H9 (cell line): ENCODE results near the gene UBL5. TPM values are rescaled to one million over a fixed set of nuclear protein-coding genes. Genes with fewer than 3 reads are reported as not detected.

ENCODE experiments used
- DNase-seq: peaks from one replicate; pipeline ENCODE4 v3.0.0-alpha.2; 2017
- H2AFZ ChIP-seq: one replicate; pipeline ENCODE4 v1.6.1; 2013; ENCODE audit warnings: mild to moderate bottlenecking, low read length, control low read depth, moderate library complexity
- H2AK5ac ChIP-seq: 2 replicates; pipeline ENCODE4 v1.6.1; 2013; ENCODE audit warnings: low read length, control low read depth, mixed read lengths; ENCODE audit not compliant: insufficient read length
- H2BK120ac ChIP-seq: one replicate; pipeline ENCODE4 v1.6.1; 2013; ENCODE audit warnings: low read depth, mild to moderate bottlenecking, low read length, control low read depth, inconsistent platforms; ENCODE audit not compliant: poor library complexity, severe bottlenecking
- H2BK12ac ChIP-seq: 2 replicates; pipeline ENCODE4 v1.6.1; 2013; ENCODE audit warnings: low read length, control low read depth, mixed read lengths, low read depth; ENCODE audit not compliant: insufficient read length
- H2BK15ac ChIP-seq: 2 replicates; pipeline ENCODE4 v1.6.1; 2013; ENCODE audit warnings: low read depth, low read length, control low read depth
- H2BK20ac ChIP-seq: one replicate; pipeline ENCODE4 v1.6.1; 2013; ENCODE audit warnings: low read depth, mild to moderate bottlenecking, low read length, control low read depth, inconsistent platforms; ENCODE audit not compliant: poor library complexity, severe bottlenecking
- H2BK5ac ChIP-seq: 2 replicates; pipeline ENCODE4 v1.6.1; 2013; ENCODE audit warnings: low read length, control low read depth, mixed read lengths; ENCODE audit not compliant: insufficient read length
- H3K14ac ChIP-seq: 2 replicates; pipeline ENCODE4 v1.6.1; 2013; ENCODE audit warnings: low read length, control low read depth; ENCODE audit not compliant: insufficient read depth
- H3K18ac ChIP-seq: 2 replicates; pipeline ENCODE4 v1.6.1; 2013; ENCODE audit warnings: low read depth, mild to moderate bottlenecking, mixed read lengths, low read length, control low read depth; ENCODE audit not compliant: insufficient read length
- H3K23ac ChIP-seq: 2 replicates; pipeline ENCODE4 v1.6.1; 2013; ENCODE audit warnings: low read length, control low read depth, mixed read lengths, low read depth; ENCODE audit not compliant: insufficient read length
- H3K23me2 ChIP-seq: 2 replicates; pipeline ENCODE4 v1.6.1; 2013; ENCODE audit warnings: low read depth, mild to moderate bottlenecking, mixed read lengths, low read length, control low read depth; ENCODE audit not compliant: insufficient read length, poor library complexity, severe bottlenecking
- H3K27ac ChIP-seq: 2 replicates; pipeline ENCODE4 v1.5.1; 2013; ENCODE audit warnings: low read length, control low read depth, mixed read lengths, low read depth; ENCODE audit not compliant: insufficient read length
- H3K27me3 ChIP-seq: 2 replicates; pipeline ENCODE4 v1.6.1; 2013; ENCODE audit warnings: low read length, control low read depth, inconsistent platforms; ENCODE audit not compliant: insufficient read depth
- H3K4ac ChIP-seq: 2 replicates; pipeline ENCODE4 v1.6.1; 2013; ENCODE audit warnings: low read depth, mild to moderate bottlenecking, control low read depth, inconsistent platforms, low read length, moderate library complexity
- H3K4me1 ChIP-seq: 2 replicates; pipeline ENCODE4 v1.6.1; 2013; ENCODE audit warnings: low read length, control low read depth, inconsistent platforms; ENCODE audit not compliant: insufficient read depth
- H3K4me2 ChIP-seq: 2 replicates; pipeline ENCODE4 v1.6.1; 2013; ENCODE audit warnings: low read length, control low read depth, mixed read lengths; ENCODE audit not compliant: insufficient read length, insufficient read depth
- H3K56ac ChIP-seq: 2 replicates; pipeline ENCODE4 v1.6.1; 2013; ENCODE audit warnings: low read depth, mild to moderate bottlenecking, mixed read lengths, low read length, control low read depth; ENCODE audit not compliant: insufficient read length
- H3K79me1 ChIP-seq: 2 replicates; pipeline ENCODE4 v1.6.1; 2013; ENCODE audit warnings: low read depth, mild to moderate bottlenecking, moderate library complexity, low read length, control low read depth, inconsistent platforms; ENCODE audit not compliant: insufficient read depth, poor library complexity, severe bottlenecking
- H3K79me2 ChIP-seq: 2 replicates; pipeline ENCODE4 v1.6.1; 2013; ENCODE audit warnings: low read length, control low read depth, inconsistent platforms; ENCODE audit not compliant: insufficient read depth
- H3K9ac ChIP-seq: 2 replicates; pipeline ENCODE4 v1.6.1; 2013; ENCODE audit warnings: low read length, control low read depth, mixed read lengths; ENCODE audit not compliant: insufficient read length; ENCODE audit errors: extremely low read depth
- H3K9me3 ChIP-seq: one replicate; pipeline ENCODE4 v1.6.1; 2013; ENCODE audit warnings: low read depth, low read length, inconsistent platforms; ENCODE audit not compliant: control insufficient read depth
- H3T11ph ChIP-seq: one replicate; pipeline ENCODE4 v1.6.1; 2013; ENCODE audit warnings: mild to moderate bottlenecking, low read length, control low read depth, inconsistent platforms
- H4K20me1 ChIP-seq: one replicate; pipeline ENCODE4 v1.6.1; 2013; ENCODE audit not compliant: control insufficient read depth, insufficient read length, insufficient read depth
- H4K5ac ChIP-seq: 2 replicates; pipeline ENCODE4 v1.6.1; 2013; ENCODE audit warnings: low read depth, mild to moderate bottlenecking, mixed read lengths, low read length, control low read depth; ENCODE audit not compliant: insufficient read length
- H4K8ac ChIP-seq: replicated peaks from 2 replicates; pipeline ENCODE4 v1.6.1; 2013; ENCODE audit warnings: low read length, control low read depth, mixed read lengths, low read depth; ENCODE audit not compliant: insufficient read length
- H4K91ac ChIP-seq: 2 replicates; pipeline ENCODE4 v1.6.1; 2013; ENCODE audit warnings: low read depth, mild to moderate bottlenecking, moderate library complexity, mixed read lengths, low read length, control low read depth; ENCODE audit not compliant: insufficient read length
- H3K27ac Mint-ChIP-seq, 3 experiments: 2 replicates in 2 of 3; 3 replicates in 1 of 3; pipeline ENCODE4 v1.8.0; 2020 to 2021; ENCODE audit warnings: mixed read lengths in 3 of 3, mild to moderate bottlenecking in 1 of 3, moderate library complexity in 1 of 3
- H3K27me3 Mint-ChIP-seq: 2 replicates; pipeline ENCODE4 v1.8.0; 2021; ENCODE audit warnings: low read depth, mild to moderate bottlenecking, moderate library complexity, mixed read lengths
- H3K36me3 Mint-ChIP-seq, 3 experiments: 2 replicates in 2 of 3; 3 replicates in 1 of 3; pipeline ENCODE4 v1.8.0; 2020 to 2021; ENCODE audit warnings: low read depth in 3 of 3, mixed read lengths in 3 of 3; ENCODE audit not compliant: insufficient read depth in 1 of 3
- H3K4me1 Mint-ChIP-seq, 2 experiments: 2 replicates each; pipeline ENCODE4 v1.8.0; 2020; ENCODE audit warnings: mixed read lengths in 2 of 2
- H3K4me3 Mint-ChIP-seq, 2 experiments: 2 replicates in 1 of 2; 3 replicates in 1 of 2; pipeline ENCODE4 v1.8.0; 2020 to 2021; ENCODE audit warnings: mild to moderate bottlenecking in 2 of 2, mixed read lengths in 2 of 2, moderate library complexity in 1 of 2
- H3K9me3 Mint-ChIP-seq, 2 experiments: 2 replicates in 1 of 2; 3 replicates in 1 of 2; pipeline ENCODE4 v1.8.0; 2020; ENCODE audit warnings: mild to moderate bottlenecking in 2 of 2, mixed read lengths in 2 of 2, moderate library complexity in 1 of 2
- CTCF ChIP-seq: fragments of 200-600 bp; sonication (generic); conservative IDR thresholded peaks from 3 replicates; pipeline ENCODE4 v1.8.0; 2021; ENCODE audit warnings: antibody characterized with exemption, mild to moderate bottlenecking
- WGBS: extraction: QIAGEN DNeasy Blood & Tissue Kit; methylation state at CpG from one replicate; pipeline ENCODE4 v1.1.7; 2013; ENCODE audit warnings: missing lambda C conversion rate, low lambda C conversion rate, mixed read lengths; ENCODE audit not compliant: insufficient read length; ENCODE audit errors: extremely low coverage; 5-methylcytosine and 5-hydroxymethylcytosine counted together
- total RNA-seq: library from RNA; stranded (reverse); gene quantifications from 2 replicates; pipeline ENCODE4 v1.2.1, GENCODE V29; 2021

UBL5 gene
- total RNA-seq, 1 experiment from 2014 or later, result 393 TPM

GRCh38 chr19:9871626-9872338 is 44.1 kb downstream of the UBL5 start:
- Histone ChIP-seq H3K27ac (no peak overlapping the region), H3K23ac (no peak overlapping the region)

More at GRCh38 chr19:9871626-9872338, 44.1 kb downstream of the UBL5 start:
- Histone ChIP-seq H3K79me2 (no peaks in the 10 kb centered on the region), H3K4ac (no peak overlapping the region), H2AK5ac (no peak overlapping the region), H4K5ac (no peak overlapping the region), H2BK12ac (no peak overlapping the region), H3K4me2 (no peak overlapping the region), H3K79me1 (no peaks in the 10 kb centered on the region), H2BK5ac (no peak overlapping the region), H3K27me3 (no peaks in the 10 kb centered on the region), H2BK20ac (no peak overlapping the region), H2BK15ac (no peak overlapping the region), H3K9me3 (no peaks in the 10 kb centered on the region), H4K8ac (no peak overlapping the region), H3K9ac (no peak overlapping the region), H3K18ac (no peak overlapping the region), H2BK120ac (no peak overlapping the region), H3K56ac (no peak overlapping the region), H3K4me1 (no peaks in the 10 kb centered on the region), H3T11ph (no peak overlapping the region), H4K20me1 (no peaks in the 10 kb centered on the region), H2AFZ (no peak overlapping the region), H3K23me2 (no peaks in the 10 kb centered on the region), H3K14ac (no peak overlapping the region), H4K91ac (no peak overlapping the region)
- Mint-ChIP-seq H3K9me3 (no peaks in the 10 kb centered on the region), H3K27ac (peak overlapping the region in 1 of 3 experiments; percentile 89; a peak in 2 of 7 replicates), H3K27me3 (no peaks in the 10 kb centered on the region), H3K4me1 (peaks cover 9 to 22% of the 10 kb centered on the region in 2 experiments), H3K36me3 (no peaks in the 10 kb centered on the region; a peak in 1 of 7 replicates), H3K4me3 (no peak overlapping the region)
- TF ChIP-seq CTCF, result no peak
- WGBS, result no CpG with 5 or more reads among the region's 16 CpGs
- DNase-seq, result no peak
